Measurements from ENCODE around the gene TNFRSF11A.

TNFRSF11A gene

DNA sequence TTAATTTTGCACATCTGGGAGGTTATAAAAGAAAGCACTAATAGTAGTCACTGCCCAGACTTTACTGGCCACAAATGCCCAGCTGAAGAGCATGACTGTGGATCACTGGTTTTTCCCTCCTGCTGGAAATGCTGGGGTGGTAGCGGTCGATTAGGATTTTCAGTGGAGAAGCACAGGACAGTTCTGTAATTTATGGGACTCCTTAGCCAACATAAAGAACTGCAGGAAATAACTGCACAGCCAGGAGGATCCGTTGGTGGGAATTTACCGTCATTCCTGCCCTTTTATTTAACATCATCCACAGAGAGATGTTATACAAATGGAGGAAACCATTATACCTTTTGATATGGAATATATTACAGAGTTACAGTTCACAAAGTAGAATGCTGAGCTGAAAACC lies 61.5 kb downstream of the TNFRSF11A start:
- DNase-seq (ENCODE audit: low read depth in 1 of 2, low spot score in 1 of 2): no peak
- TF ChIP-seq, protein P1, sequence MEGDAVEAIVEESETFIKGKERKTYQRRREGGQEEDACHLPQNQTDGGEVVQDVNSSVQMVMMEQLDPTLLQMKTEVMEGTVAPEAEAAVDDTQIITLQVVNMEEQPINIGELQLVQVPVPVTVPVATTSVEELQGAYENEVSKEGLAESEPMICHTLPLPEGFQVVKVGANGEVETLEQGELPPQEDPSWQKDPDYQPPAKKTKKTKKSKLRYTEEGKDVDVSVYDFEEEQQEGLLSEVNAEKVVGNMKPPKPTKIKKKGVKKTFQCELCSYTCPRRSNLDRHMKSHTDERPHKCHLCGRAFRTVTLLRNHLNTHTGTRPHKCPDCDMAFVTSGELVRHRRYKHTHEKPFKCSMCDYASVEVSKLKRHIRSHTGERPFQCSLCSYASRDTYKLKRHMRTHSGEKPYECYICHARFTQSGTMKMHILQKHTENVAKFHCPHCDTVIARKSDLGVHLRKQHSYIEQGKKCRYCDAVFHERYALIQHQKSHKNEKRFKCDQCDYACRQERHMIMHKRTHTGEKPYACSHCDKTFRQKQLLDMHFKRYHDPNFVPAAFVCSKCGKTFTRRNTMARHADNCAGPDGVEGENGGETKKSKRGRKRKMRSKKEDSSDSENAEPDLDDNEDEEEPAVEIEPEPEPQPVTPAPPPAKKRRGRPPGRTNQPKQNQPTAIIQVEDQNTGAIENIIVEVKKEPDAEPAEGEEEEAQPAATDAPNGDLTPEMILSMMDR (IDR thresholded peaks at IDR 0.05; ENCODE audit: insufficient read depth, low read length): no peak
- TF ChIP-seq POLR2AphosphoS5 (IDR thresholded peaks at IDR 0.05; ENCODE audit: low read depth) (no peak), SPI1 (IDR thresholded peaks at IDR 0.05; ENCODE audit: borderline replicate concordance, low read depth) (no peak), GABPA (IDR thresholded peaks at IDR 0.05; ENCODE audit: low read depth) (no peak)
- TF ChIP-seq, protein P2, sequence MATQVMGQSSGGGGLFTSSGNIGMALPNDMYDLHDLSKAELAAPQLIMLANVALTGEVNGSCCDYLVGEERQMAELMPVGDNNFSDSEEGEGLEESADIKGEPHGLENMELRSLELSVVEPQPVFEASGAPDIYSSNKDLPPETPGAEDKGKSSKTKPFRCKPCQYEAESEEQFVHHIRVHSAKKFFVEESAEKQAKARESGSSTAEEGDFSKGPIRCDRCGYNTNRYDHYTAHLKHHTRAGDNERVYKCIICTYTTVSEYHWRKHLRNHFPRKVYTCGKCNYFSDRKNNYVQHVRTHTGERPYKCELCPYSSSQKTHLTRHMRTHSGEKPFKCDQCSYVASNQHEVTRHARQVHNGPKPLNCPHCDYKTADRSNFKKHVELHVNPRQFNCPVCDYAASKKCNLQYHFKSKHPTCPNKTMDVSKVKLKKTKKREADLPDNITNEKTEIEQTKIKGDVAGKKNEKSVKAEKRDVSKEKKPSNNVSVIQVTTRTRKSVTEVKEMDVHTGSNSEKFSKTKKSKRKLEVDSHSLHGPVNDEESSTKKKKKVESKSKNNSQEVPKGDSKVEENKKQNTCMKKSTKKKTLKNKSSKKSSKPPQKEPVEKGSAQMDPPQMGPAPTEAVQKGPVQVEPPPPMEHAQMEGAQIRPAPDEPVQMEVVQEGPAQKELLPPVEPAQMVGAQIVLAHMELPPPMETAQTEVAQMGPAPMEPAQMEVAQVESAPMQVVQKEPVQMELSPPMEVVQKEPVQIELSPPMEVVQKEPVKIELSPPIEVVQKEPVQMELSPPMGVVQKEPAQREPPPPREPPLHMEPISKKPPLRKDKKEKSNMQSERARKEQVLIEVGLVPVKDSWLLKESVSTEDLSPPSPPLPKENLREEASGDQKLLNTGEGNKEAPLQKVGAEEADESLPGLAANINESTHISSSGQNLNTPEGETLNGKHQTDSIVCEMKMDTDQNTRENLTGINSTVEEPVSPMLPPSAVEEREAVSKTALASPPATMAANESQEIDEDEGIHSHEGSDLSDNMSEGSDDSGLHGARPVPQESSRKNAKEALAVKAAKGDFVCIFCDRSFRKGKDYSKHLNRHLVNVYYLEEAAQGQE (IDR thresholded peaks at IDR 0.05; ENCODE audit: insufficient replicate concordance, low read depth): no peak
- H3K27ac ChIP-seq (replicated peaks): no peak overlapping the region
- no peak overlapping the region for H3K4me3 ChIP-seq (replicated peaks; ENCODE audit: insufficient read depth, low read length)
- H3K27me3 ChIP-seq (ENCODE audit: insufficient read depth, poor library complexity, severe bottlenecking): no peaks in the 10 kb centered on the region

DNA sequence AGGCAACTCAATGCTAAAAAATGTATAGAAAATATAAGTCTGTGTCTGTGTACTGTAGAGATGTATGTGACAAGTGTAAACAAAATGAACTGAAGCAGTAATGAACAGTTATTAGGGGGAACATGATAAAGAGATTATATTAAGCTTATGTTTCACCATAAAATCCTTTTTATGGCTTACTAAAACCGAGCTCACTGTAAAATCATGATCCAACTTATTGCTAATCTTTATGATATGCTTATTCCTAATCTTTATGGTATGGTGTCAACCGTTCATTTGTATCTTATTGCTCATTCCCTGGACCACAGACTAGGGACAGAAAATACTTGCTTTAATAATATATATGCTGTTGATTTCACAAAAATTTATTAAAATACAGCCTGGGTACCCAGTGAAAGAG lies 62.1 kb downstream of the TNFRSF11A start:
- H3K27ac ChIP-seq (replicated peaks): no peak overlapping the region
- TF ChIP-seq SPI1 (IDR thresholded peaks at IDR 0.05; ENCODE audit: borderline replicate concordance, low read depth) (no peak), GABPA (IDR thresholded peaks at IDR 0.05; ENCODE audit: low read depth) (no peak), POLR2AphosphoS5 (IDR thresholded peaks at IDR 0.05; ENCODE audit: low read depth) (no peak)
- TF ChIP-seq, protein P2 (IDR thresholded peaks at IDR 0.05; ENCODE audit: insufficient replicate concordance, low read depth): no peak
- TF ChIP-seq, protein P1 (IDR thresholded peaks at IDR 0.05; ENCODE audit: insufficient read depth, low read length): no peak
- no peaks in the 10 kb centered on the region for H3K27me3 ChIP-seq (ENCODE audit: insufficient read depth, poor library complexity, severe bottlenecking)
- no peak overlapping the region for H3K4me3 ChIP-seq (replicated peaks; ENCODE audit: insufficient read depth, low read length)
- DNase-seq (ENCODE audit: low read depth in 1 of 2, low spot score in 1 of 2): no peak

DNA sequence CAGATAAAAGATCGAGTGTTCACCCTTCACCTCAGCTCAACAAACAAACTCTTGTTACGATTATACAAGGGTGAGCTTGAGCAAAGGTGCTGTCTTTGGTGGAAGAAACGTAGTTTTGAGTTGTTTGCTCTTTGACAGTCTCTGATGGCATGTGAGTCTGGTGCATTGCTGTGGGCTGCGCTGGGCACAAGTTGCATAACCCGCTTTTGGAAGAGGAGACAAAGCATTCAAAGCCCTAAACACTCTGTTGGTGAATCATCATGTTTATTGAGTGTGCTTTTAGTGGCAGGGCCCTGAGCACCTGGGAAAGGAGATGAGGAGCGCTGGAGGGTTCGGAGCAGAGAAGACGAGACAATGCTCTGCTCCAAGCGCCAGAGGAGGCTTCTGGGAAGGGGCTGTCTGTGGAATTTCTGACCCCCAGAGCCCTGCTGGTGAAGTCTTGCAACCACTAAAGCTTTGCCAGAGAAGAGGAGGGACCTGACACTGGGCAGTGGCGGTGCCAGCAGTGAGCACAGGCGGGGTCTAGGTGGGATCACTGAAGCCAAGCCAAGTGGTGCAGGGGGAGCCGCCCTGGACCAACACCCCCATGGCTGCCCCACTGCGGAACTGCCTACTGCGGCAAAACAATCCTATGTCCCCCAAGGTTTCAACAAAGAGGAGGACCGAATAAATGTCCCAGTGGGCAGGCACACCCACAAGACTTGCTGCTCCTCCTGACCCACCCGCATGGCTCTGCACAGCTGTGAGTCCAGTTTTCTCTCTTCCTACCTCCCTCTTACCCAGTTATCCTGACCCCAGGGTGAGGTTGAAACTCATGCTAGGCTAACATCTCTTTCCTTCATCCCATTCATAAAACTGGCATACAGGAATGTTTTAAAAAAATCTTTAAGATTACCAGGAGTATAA lies 64.0 kb downstream of the TNFRSF11A start:
- TF ChIP-seq GABPA (IDR thresholded peaks at IDR 0.05; ENCODE audit: low read depth) (no peak), POLR2AphosphoS5 (IDR thresholded peaks at IDR 0.05; ENCODE audit: low read depth) (no peak), SPI1 (IDR thresholded peaks at IDR 0.05; ENCODE audit: borderline replicate concordance, low read depth) (no peak)
- TF ChIP-seq, protein P2 (IDR thresholded peaks at IDR 0.05; ENCODE audit: insufficient replicate concordance, low read depth): no peak
- TF ChIP-seq, protein P1 (IDR thresholded peaks at IDR 0.05; ENCODE audit: insufficient read depth, low read length): no peak
- no peak overlapping the region for H3K27ac ChIP-seq (replicated peaks)
- H3K27me3 ChIP-seq (ENCODE audit: insufficient read depth, poor library complexity, severe bottlenecking): no peaks in the 10 kb centered on the region
- no peak overlapping the region for H3K4me3 ChIP-seq (replicated peaks; ENCODE audit: insufficient read depth, low read length)
- DNase-seq (ENCODE audit: low read depth in 1 of 2, low spot score in 1 of 2): no peak

Data from HL-60 (cell line).